Stimulated activated naive B cell treated with anti-CD40 and anti-IgM and Interleukin-4, amounts not matched to agents 10 μg/mL and 1 μg/mL and 100 μg/mL, for 72 hours (primary cell): Measurements from ENCODE around the gene P2RY4.
"Not testable (repeated sequence)": the region's sequence is repeated elsewhere in the genome, so short reads cannot be mapped to it uniquely, and the experiment has no call there.

Experiments
- ATAC-seq, 2 donors: fragments of 150-1000 bp; cut with Tn5 transposase; replicated peaks; 2 replicates each; pipeline ENCODE4 v1.10.0; 2021; ENCODE audit warnings: moderate library complexity in 1 of 2
- DNase-seq: peaks from one replicate; pipeline ENCODE4 v3.0.0; 2021
- H3K27ac Mint-ChIP-seq: one replicate; pipeline ENCODE4 v1.8.0; 2022; ENCODE audit warnings: mild to moderate bottlenecking, mixed read lengths
- H3K27me3 Mint-ChIP-seq, 2 donors: one replicate each; pipeline ENCODE4 v1.8.0; 2022; ENCODE audit warnings: mixed read lengths in 2 of 2
- H3K36me3 Mint-ChIP-seq, 2 donors: one replicate each; pipeline ENCODE4 v1.8.0; 2022; ENCODE audit warnings: mixed read lengths in 2 of 2, mild to moderate bottlenecking in 1 of 2
- H3K4me1 Mint-ChIP-seq, 2 donors: one replicate each; pipeline ENCODE4 v1.8.0; 2022; ENCODE audit warnings: mixed read lengths in 2 of 2, mild to moderate bottlenecking in 1 of 2
- H3K4me3 Mint-ChIP-seq, 2 donors: one replicate each; pipeline ENCODE4 v1.8.0; 2022; ENCODE audit warnings: mild to moderate bottlenecking in 2 of 2, mixed read lengths in 2 of 2, moderate library complexity in 1 of 2
- H3K9me3 Mint-ChIP-seq, 2 donors: one replicate each; pipeline ENCODE4 v1.8.0; 2022; ENCODE audit warnings: mixed read lengths in 2 of 2, mild to moderate bottlenecking in 1 of 2

Gene P2RY4

DNA sequence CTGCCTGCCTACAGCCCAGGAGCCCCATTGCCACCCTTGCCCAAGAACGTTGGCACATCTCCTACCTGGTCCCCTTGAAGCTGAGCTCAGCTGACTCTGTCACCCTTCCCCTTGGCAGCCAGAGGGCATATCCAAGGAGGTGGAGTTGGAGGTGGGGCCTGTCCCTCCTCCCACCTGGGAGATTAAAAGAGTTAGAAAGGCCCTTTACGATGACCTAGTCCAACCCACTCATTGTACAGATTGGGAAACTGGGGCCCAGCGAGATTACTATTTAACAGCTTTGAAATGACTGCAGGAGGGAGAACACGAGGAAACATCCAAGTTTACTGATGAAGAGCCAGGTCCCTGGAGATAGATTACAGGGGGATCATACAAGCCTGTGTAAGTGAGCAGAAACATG lies at the start of gene P2RY4:
Gene P2RY4, minus strand, starts transcription at position 101 of the 400 bp plus-strand sequence. CDS start 580 bp downstream, outside the sequence.
- Mint-ChIP-seq H3K27me3 (peaks cover 6 to 11% of the 10 kb centered on the region in 2 donors), H3K36me3 (no peaks in the 10 kb centered on the region)
- no peak for ATAC-seq

DNA sequence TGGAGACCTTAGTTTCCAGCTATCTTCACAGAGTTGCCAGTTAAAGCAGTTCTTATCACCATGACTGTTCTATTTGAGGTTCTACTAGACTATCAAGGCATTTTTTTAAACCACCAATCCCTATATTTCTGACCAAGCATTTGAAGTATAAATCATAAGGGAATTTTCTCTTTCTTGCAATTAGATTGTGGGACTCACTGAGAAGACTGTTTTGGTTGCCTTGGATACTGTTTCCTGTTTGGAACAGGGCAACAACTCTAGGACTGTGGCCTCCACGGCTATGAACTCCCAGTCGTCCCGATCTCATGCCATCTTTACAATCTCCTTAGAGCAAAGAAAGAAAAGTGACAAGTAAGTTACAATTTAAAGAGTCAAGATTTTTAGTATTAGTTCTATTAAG lies 41.7 kb upstream of the P2RY4 start:
- no peaks in the 10 kb centered on the region for H3K27me3 Mint-ChIP-seq
- no peak for ATAC-seq
- H3K27ac Mint-ChIP-seq, result no peak overlapping the region
- no peaks in the 10 kb centered on the region for H3K9me3 Mint-ChIP-seq
- H3K36me3 Mint-ChIP-seq, result no peaks in the 10 kb centered on the region
- DNase-seq, result no peak
- no peaks in the 10 kb centered on the region for H3K4me1 Mint-ChIP-seq
- no peak overlapping the region for H3K4me3 Mint-ChIP-seq

More for the DNA sequence above, at the start of gene P2RY4:
- H3K9me3 Mint-ChIP-seq, result no peaks in the 10 kb centered on the region
- DNase-seq, result no peak
- H3K4me1 Mint-ChIP-seq, result no peaks in the 10 kb centered on the region
- H3K27ac Mint-ChIP-seq, result no peak within 1 kb of the TSS
- H3K4me3 Mint-ChIP-seq, result no peak within 1 kb of the TSS

DNA sequence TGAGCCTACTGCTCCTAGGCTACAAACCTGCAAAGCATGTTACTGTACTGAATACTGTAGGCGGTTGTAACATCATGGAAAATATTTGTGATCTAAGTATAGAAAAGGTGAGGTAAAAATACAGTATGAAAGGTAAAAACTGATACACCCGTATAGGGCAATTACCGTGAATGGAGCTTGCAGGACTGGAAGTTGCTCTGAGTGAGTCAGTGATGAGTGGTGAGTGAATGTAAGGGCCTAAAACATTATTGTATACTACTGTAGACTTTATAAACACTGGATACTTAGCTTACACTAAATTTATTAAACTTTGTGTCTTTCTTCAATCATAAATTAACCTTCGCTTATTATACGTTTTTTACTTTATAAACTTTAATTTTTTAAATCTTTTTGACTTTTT lies 33.6 kb upstream of the P2RY4 start:
- Mint-ChIP-seq H3K27ac (no peak overlapping the region), H3K4me1 (peaks cover 0 to 1% of the 10 kb centered on the region in 2 donors), H3K4me3 (no peak overlapping the region), H3K36me3 (no peaks in the 10 kb centered on the region), H3K9me3 (no peaks in the 10 kb centered on the region), H3K27me3 (no peaks in the 10 kb centered on the region)
- ATAC-seq (no peak), DNase-seq (no peak)

DNA sequence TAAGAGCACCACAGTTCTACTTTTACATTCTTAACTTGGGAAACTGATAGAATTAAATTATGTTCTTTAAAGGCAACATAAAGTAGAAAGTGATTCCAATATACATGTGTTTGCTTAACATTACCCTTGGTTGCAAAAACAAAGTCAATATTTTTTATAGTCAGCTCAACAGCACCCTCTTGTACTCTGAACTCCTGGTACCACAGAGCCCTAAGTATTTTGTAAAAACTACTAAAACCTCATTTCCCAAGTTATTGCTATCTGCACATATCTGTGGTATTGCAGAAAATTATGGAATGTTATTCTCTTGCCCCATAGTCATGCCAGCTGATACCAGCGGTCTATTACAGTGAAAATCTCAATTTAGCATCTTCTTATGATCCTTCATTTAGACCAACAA lies 32.8 kb upstream of the P2RY4 start:
- Mint-ChIP-seq H3K4me1 (peaks cover 0 to 1% of the 10 kb centered on the region in 2 donors), H3K36me3 (no peaks in the 10 kb centered on the region), H3K27ac (no peak overlapping the region), H3K4me3 (no peak overlapping the region), H3K9me3 (no peaks in the 10 kb centered on the region), H3K27me3 (no peaks in the 10 kb centered on the region)
- ATAC-seq (no peak), DNase-seq (no peak)

DNA sequence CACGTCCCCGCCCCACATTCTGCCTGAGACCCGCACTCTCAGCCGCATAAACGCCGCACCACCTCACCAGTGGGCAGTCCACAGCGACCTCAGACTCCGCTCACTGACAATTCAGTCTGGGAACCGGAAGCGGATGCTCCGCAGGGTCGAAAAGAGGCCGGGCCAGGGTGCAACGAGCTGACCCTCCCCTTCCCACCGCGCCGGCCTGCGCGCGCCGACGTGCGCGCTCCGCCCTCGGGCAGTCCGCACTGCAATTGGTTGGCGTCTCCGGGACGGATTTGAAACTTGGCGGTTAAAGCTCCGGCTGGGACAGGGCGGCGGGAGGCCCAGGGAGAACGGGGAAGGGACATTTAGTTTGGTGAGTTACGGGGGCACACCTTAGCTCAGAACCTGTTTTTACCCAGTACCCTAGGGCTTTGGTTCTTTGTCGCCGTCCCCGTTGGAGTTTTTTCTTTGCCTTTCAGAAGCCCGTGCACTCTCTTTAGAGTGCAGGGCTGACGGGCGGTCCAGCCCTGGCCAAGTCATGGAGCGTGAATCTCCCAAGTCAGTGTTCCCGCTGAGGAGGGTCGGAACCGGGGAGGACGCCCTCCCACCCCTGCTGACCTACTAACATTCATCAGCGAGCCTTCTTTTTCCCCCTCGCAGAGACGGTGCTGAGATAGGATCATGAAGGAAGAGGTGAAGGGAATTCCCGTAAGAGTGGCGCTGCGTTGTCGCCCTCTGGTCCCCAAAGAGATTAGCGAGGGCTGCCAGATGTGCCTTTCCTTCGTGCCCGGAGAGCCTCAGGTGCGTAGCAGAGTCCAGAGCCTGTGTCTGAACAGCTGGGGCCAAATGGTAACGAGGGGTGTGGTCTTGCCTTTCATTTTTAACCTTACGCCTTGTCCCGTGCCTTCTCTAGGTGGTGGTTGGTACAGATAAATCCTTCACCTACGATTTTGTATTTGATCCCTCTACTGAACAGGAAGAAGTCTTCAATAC lies 30.1 kb upstream of the P2RY4 start, which contains the start of the genes KIF4A and PDZD11:
Gene KIF4A, plus strand, starts transcription at position 312 of the 978 bp plus-strand sequence. Its CDS starts 355 bp downstream, at position 667.
Gene PDZD11, minus strand, starts transcription at position 135 of the 978 bp plus-strand sequence. CDS start 586 bp downstream, outside the sequence.
- Mint-ChIP-seq H3K27ac (peak within 1 kb of the TSS; percentile 82), H3K36me3 (peaks cover 0 to 8% of the 10 kb centered on the region in 2 donors), H3K27me3 (no peaks in the 10 kb centered on the region), H3K9me3 (no peaks in the 10 kb centered on the region), H3K4me1 (peaks cover 0 to 1% of the 10 kb centered on the region in 2 donors), H3K4me3 (peak within 1 kb of the TSS; percentile 88)
- peak; percentile 99 to 100 for ATAC-seq
- peak; percentile 77 for DNase-seq

DNA sequence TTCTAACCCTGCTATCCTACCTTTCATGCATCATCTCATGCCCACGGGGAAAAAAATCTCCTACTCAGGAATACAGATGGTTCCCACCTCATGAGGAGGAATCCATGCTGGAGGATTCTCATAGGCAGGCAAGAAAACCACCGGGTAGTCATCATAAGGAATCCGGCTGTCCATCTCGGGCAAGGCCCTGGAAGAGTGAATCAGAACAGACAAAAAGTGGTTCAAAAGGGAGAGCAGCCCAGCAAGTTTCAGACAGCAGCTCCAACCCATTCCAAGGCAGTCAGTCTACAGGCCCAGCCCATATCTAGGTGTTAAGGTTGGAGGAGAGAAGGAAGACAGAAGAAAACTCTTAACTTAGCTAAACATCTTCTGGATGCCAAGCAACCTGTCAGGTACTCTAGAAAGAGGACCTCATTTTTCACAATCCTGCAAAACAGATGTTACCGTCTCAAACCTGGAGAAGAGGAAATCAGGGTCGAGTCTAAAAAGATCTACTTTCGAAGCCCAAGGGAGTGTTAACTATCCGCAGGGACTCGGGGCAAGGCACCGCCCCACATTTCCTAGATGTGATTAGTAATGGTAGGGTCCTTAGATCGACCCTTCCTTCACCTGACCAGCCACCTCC lies 29.3 kb upstream of the P2RY4 start:
- DNase-seq (no peak), ATAC-seq (no peak)
- Mint-ChIP-seq H3K9me3 (no peaks in the 10 kb centered on the region), H3K36me3 (peaks cover 0 to 8% of the 10 kb centered on the region in 2 donors), H3K27me3 (no peaks in the 10 kb centered on the region), H3K27ac (peak overlapping the region; percentile 82), H3K4me1 (peaks cover 0 to 1% of the 10 kb centered on the region in 2 donors), H3K4me3 (peak overlapping the region; percentile 88)

DNA sequence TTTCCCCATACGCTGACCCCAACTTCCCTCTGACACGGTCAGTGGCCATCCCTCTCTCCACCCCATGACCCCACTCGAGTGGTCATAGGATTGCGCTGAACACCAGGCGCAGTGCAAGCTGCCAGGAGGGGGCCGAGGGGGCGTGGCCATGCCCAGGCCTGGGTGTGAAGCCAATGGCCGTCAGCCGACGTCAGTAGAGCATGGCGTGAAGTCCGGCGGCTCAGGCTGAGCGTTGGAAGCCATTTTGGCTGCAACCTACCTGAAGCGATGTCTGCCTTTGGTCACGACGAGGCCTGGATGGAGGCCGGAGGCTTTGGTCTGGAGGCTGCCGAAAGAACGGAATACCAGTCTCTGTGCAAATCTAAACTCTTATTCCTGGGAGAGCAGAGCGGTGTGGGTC lies 21.9 kb upstream of the P2RY4 start, which contains the start of gene RAB41:
Gene RAB41, plus strand, starts transcription at position 222 of the 400 bp plus-strand sequence. Its CDS starts 46 bp downstream, at position 268.
- H3K9me3 Mint-ChIP-seq, result no peaks in the 10 kb centered on the region
- no peaks in the 10 kb centered on the region for H3K4me1 Mint-ChIP-seq

DNA sequence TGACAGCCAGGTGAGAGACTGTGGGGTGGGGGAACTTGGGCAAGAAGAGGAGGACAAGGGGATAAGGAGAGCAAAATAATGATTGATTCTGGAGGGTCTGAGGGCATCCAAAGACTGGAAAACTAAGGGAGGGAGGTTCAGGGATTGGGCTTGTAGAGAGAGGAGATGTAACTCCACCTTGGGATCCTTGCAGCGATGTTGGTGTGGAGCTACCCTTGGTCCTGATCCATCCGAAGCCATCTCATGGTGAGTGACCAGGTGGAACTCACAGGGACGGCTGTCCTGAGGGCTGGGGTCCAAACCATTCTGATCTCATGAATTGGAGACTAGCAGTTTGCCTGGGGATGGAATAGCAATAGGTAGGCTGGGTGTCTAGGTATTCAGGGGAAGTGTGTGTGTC lies 20.6 kb upstream of the P2RY4 start:
- Mint-ChIP-seq H3K27ac (no peak overlapping the region), H3K9me3 (no peaks in the 10 kb centered on the region), H3K27me3 (peaks cover 0 to 6% of the 10 kb centered on the region in 2 donors), H3K36me3 (peaks cover 12% of the 10 kb centered on the region in 2 donors), H3K4me1 (peaks cover 0 to 2% of the 10 kb centered on the region in 2 donors), H3K4me3 (no peak overlapping the region)
- ATAC-seq (no peak), DNase-seq (no peak)

More for the DNA sequence above, 21.9 kb upstream of the P2RY4 start, which contains the start of gene RAB41:
- ATAC-seq (no peak), DNase-seq (no peak)
- H3K36me3 Mint-ChIP-seq, result peaks cover 12 to 21% of the 10 kb centered on the region in 2 donors
- H3K27ac Mint-ChIP-seq, result no peak within 1 kb of the TSS
- H3K27me3 Mint-ChIP-seq, result no peaks in the 10 kb centered on the region
- H3K4me3 Mint-ChIP-seq, result no peak within 1 kb of the TSS

DNA sequence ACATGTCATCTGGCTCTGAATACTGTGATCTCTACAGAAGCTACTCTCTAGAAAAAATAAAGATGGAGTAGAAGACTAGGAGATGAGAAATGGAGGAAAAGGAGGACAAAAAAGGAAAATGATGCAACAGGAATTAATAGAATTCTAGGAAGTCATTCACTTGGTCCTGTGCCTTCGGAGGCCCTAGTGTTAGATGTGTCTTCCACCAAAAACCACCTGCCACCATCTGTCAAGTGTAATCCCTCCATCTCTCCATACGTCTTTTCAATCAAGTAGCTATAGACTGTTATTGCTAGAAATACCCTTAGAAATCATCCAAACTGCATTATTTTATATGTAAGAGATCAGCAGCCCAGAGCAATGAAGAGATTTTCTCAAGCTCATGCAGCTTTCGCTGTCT lies 19.1 kb upstream of the P2RY4 start:
- no peaks in the 10 kb centered on the region for H3K9me3 Mint-ChIP-seq
- H3K27me3 Mint-ChIP-seq, result peaks cover 0 to 6% of the 10 kb centered on the region in 2 donors

DNA sequence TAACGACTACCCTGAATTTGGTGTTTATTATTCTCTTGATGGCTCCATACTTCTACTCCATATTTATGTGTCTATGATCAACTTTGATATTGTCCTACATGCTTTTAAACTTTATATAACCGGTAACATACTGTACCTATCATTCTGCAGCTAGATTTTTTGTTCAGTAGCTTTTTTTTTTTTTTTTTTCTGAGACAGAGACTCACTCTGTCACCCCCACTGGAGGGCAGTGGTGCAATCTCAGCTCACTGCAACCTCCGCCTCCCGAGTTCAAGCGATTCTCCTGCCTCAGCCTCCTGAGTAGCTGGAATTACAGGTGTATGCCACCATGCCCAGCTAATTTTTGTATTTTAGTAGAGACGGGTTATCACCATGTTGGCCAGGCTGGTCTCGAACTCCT lies 14.0 kb upstream of the P2RY4 start:
- not testable (repeated sequence) for H3K27me3 Mint-ChIP-seq, H3K4me1 Mint-ChIP-seq, ATAC-seq, H3K4me3 Mint-ChIP-seq, H3K9me3 Mint-ChIP-seq, H3K27ac Mint-ChIP-seq, H3K36me3 Mint-ChIP-seq, DNase-seq

More for the DNA sequence above, 19.1 kb upstream of the P2RY4 start:
- H3K4me3 Mint-ChIP-seq, result no peak overlapping the region
- ATAC-seq (no peak), DNase-seq (no peak)
- peaks cover 0 to 2% of the 10 kb centered on the region in 2 donors for H3K4me1 Mint-ChIP-seq
- no peak overlapping the region for H3K27ac Mint-ChIP-seq
- peaks cover 12% of the 10 kb centered on the region in 2 donors for H3K36me3 Mint-ChIP-seq

DNA sequence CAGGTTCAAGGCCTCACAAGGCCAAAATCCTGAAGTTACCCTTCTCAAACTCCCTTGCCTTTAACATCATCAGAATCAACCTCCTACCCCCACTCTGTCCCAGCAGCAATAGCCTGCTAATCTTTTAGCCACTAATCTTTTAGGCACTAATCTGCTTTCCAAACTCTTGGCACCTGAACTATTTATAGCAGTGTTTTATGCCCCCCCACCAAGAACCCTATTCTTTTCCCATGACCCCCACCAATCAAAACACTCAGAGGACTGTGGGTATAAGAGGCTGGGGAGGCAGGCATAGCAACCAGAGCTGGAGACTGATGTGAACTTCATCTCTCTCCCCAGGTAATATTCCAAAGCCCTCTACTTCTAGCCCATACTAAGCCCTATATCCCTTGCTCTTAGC lies 8.0 kb upstream of the P2RY4 start, which contains the start of gene ARR3:
Gene ARR3, plus strand, starts transcription at position 301 of the 400 bp plus-strand sequence. CDS start 1,052 bp downstream, outside the sequence.
- ATAC-seq (no peak), DNase-seq (no peak)
- Mint-ChIP-seq H3K36me3 (no peaks in the 10 kb centered on the region), H3K27ac (no peak within 1 kb of the TSS), H3K9me3 (no peaks in the 10 kb centered on the region), H3K4me3 (no peak within 1 kb of the TSS), H3K27me3 (peaks cover 6 to 10% of the 10 kb centered on the region in 2 donors), H3K4me1 (no peaks in the 10 kb centered on the region)

DNA sequence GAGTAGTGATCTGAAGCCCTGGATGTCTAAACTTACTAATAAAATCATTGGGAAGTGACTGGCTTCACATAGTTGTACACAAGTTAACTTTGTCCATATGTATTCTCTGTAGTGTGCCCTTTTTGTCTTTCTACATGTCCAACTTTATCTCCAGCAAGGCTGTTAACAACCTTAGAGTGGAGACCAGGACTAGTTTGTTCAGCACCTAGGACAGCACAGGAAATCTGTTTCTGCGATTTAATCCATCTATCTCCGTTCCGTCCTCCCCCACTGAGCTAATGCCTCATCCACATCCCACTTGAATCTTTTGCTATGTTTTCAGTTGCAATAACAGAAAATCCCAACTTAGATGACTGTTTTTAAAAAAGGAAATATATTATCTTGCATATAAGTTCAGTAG lies 4.8 kb upstream of the P2RY4 start:
- ATAC-seq (no peak), DNase-seq (no peak)
- no peaks in the 10 kb centered on the region for H3K4me1 Mint-ChIP-seq
- no peak overlapping the region for H3K4me3 Mint-ChIP-seq
- no peak overlapping the region for H3K27ac Mint-ChIP-seq
- no peaks in the 10 kb centered on the region for H3K9me3 Mint-ChIP-seq
- H3K27me3 Mint-ChIP-seq, result peaks cover 6 to 11% of the 10 kb centered on the region in 2 donors
- H3K36me3 Mint-ChIP-seq, result no peaks in the 10 kb centered on the region

DNA sequence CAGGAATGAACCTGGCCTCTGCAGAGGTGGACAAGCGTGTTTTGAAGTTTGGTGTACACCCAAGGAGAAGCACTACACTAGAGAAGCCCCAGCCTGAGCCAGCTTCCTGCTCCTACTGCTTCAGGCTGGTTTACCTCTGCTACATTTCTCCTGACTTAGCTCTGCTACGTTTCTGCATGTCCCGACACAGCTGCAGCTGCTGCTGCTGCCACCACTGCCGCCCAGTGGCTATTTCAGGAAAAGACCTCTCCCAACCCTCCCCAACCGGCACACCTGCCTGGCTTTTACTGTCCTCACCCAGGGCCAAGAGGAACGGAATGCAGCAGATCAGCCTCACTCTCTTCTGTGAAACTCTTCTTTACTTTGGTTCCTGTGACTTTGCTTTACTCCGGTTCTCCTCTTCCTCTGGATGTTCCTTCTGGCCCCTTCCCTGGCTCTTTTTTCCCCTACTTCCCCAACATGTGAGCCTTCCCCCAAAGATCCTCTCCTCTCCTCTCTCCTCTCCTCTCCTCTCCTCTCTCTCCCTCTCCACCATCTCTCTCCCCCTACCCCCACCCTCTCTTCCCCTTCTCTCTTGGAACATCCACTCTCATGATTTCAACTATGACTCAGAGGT lies 3.1 kb upstream of the P2RY4 start:
- DNase-seq (peak; percentile 23), ATAC-seq (peak; percentile 68 to 88)
- peaks cover 6 to 11% of the 10 kb centered on the region in 2 donors for H3K27me3 Mint-ChIP-seq

More for the DNA sequence above, 3.1 kb upstream of the P2RY4 start:
- no peaks in the 10 kb centered on the region for H3K4me1 Mint-ChIP-seq
- no peaks in the 10 kb centered on the region for H3K36me3 Mint-ChIP-seq
- no peak overlapping the region for H3K4me3 Mint-ChIP-seq
- no peaks in the 10 kb centered on the region for H3K9me3 Mint-ChIP-seq
- H3K27ac Mint-ChIP-seq, result no peak overlapping the region
